Ecto neural progenitor cell (in vitro differentiated cells): Measurements from ENCODE around the gene CLCA4.

Experiments used
- DNase-seq: peaks from one replicate; pipeline ENCODE4 v3.0.0-alpha.2; 2018; ENCODE audit warnings: low spot score

The CLCA4 gene

DNA sequence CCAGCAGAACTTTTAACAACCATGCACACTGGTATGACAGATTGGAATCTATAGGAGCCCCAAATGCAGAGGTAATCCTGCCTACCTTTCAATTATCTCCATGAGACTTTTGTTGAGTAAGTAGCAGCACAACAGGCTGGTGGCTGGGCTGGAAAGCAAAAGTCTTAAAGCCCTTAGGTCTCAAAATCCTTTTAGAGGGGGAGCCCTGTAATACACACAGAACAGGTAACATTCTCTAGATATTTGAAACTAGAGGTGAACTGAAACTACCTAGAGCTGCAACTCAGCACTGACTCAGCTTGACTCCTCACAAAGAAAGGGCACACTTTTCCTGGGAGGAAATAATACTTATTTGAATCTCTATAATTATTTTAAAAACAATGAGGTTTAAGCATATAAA, 71.5 kb downstream of the CLCA4 start:
- no peak for DNase-seq

- DNase-seq: no peak
Observed at GRCh38 chr1:86619313-86619712, 72.4 kb downstream of the CLCA4 start.

- DNase-seq: no peak
Observed at GRCh38 chr1:86621286-86621685, 74.4 kb downstream of the CLCA4 start.
